ENCODE measurements around the gene UBR7.
"Not testable (repeated sequence)": the region's sequence is repeated elsewhere in the genome, so short reads cannot be mapped to it uniquely, and the experiment has no call there.

UBR7 gene

GRCh38 chr14:93206793-93207467 is at the start of gene UBR7, which contains the start of gene GON7:
Gene UBR7, plus strand, starts transcription at chr14:93207256. Its CDS starts 36 bp downstream, at chr14:93207292.
Gene GON7, minus strand, starts transcription at chr14:93207065. Its CDS starts 28 bp downstream, at chr14:93207037.
- DNase-seq, result peak; percentile 98

DNA sequence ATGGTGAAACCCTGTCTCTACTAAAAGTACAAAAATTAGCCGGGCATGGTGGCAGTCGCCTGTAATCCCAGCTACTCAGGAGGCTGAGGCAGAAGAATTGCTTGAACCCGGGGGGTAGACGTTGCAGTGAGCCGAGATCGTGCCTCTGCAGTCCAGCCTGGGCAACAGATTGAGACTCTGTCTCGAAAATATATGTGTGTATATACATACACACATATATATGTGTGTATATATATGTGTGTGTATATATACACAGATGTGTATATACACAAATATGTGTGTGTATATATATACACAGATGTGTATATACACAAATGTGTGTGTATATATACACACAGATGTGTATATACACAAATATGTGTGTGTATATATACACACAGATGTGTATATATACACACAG is 48.7 kb upstream of the UBR7 start:
- not testable (repeated sequence) for DNase-seq

- DNase-seq, result not testable (repeated sequence)
Observed at GRCh38 chr14:93159625-93160352, 47.3 kb upstream of the UBR7 start.

DNA sequence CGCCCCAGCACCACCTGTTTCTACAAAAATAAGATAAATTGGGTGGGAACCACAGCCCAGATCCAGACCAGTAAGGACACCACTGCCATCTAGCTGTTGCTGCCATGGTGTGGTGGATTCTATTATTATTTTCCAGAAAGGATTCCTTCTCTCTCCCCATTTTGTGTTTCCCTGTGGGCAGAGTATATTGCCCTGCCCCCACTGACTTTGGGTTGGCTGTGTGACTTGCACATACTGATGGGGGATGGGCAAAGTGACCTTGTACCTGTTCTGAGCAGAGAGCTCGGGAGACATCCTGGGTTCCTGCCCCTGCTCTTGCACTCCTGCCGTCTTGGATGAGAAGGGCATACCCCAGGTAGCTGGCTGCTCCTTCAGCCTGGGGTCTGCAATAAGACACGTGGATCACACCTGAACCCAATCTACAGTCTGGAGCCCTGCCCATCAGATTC is 46.7 kb upstream of the UBR7 start:
- DNase-seq, result peak; percentile 78

- DNase-seq, result no peak
Observed at GRCh38 chr14:93161411-93161940, 45.6 kb upstream of the UBR7 start.

DNA sequence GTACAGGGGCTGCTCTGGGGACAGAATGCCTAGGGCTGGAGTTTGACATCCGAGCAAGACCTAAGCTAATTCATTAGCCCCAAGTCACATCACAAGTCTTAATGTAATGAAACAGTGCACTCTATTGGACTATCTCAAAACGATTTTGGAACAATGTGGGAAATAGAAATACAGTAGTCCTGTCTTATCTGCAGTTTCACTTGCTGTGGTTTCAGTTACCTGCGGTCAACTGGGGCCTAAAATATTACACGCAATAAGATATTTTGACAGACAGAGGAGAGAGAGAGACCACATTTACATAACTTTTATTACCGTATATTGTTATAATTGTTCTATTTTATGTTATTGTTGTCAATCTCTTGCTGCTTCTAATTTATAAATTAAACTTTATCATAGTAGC is 43.5 kb upstream of the UBR7 start:
- DNase-seq, result peak; percentile 86

DNA sequence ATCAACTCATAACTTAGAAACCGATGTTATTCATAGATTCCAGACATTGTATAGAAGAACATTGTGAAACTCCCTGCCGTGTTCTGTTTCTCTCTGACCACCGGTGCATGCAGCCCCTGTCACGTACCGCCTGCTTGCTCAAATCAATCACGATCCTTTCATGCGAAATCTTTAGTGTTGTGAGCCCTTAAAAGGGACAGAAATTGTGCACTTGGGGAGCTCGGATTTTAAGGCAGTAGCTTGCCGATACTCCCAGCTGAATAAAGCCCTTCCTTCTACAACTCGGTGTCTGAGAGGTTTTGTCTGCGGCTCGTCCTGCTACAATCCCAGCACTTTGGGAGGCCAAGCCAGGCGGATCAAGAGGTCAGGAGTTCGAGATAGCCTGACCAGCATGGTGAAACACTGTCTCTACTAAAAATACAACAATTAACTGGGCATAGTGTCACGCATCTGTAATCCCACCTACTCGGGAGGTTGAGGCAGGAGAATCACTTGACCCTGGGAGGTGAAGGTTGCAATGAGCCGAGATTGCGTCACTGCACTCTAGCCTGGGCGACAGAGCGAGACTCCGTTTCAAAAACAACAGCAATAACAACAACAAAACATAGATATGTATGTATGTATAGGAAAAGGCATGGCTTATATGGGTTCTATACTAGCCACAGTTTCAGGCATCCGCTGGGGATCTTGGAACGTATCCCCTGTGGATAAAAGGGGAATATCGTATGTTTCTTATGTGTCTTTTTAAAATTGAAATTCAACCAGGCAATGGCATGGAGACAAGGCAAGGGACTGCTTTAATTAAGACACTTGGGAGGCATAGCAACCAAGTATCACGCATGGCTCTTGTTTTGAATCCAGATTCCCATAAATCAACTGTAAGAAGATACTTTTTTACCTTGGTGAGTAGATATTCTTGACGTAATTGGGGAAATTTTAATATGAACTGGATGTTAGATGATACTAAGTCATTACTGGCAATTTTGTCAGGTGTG is 41.5 kb upstream of the UBR7 start:
- not testable (repeated sequence) for DNase-seq

- not testable (repeated sequence) for DNase-seq
Observed at GRCh38 chr14:93168610-93169009, 38.4 kb upstream of the UBR7 start.

GRCh38 chr14:93169619-93170018 is 37.4 kb upstream of the UBR7 start:
- DNase-seq, result not testable (repeated sequence)

DNA sequence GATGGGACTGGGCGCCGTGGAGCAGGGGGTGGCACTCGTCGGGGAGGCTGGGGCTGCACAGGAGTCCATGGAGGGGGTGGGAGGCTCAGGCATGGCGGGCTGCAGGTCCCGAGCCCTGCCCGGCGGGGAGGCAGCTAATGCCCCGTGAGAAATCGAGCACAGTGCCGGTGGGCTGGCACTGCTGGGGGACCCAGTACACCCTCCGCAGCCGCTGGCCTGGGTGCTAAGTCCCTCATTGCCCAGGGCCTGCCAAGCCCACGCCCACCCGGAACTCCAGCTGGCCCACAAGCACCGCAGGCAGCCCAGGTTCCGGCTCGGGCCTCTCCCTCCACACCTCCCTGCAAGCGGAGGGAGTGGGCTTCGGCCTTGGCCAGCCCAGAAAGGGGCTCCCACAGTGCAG is 36.9 kb upstream of the UBR7 start:
- DNase-seq, result not testable (repeated sequence)

DNA sequence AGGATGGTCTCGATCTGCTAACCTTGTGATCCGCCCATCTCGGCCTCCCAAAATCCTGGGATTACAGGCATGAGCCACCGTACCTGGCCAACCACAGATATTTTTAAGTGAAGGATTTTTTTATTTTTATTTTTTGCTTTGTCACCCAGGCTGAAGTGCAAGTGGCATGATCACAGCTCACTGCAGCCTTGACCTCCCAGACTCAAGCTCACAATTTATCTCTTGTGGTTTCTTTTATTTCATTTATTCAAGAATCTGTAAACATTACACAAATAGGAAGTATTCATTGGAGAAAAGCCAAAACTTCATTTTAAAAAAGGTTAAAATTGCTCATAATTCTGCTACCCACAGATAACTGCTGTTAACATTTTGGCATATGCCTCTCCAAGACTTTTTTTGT is 35.7 kb upstream of the UBR7 start:
- no peak for DNase-seq

- DNase-seq, result peak; percentile 25
Observed at GRCh38 chr14:93173943-93174395, 33.1 kb upstream of the UBR7 start.

GRCh38 chr14:93174731-93175130 is 32.3 kb upstream of the UBR7 start:
- not testable (repeated sequence) for DNase-seq

DNA sequence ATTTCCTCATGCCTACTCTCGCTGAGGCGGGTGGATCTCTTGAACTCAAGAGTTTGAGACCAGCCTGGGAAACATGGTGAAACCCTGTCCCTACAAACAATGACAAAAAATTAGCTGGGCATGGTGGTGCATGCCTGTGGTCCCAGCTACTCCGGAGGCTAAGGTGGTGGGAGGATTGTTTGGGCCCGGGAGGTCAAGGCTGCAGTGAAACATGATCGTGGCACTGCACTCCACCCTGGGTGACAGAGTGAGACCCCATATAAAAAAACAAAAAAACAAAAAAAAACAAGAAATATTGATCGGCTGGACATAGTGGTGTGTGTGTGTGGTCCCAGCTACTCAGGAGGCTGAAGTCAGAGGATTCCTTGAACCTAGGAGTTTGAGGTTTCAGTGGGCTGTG is 31.6 kb upstream of the UBR7 start:
- no peak for DNase-seq

- no peak for DNase-seq
Observed at GRCh38 chr14:93183596-93184317, 23.3 kb upstream of the UBR7 start.

GRCh38 chr14:93184391-93185348 is 22.4 kb upstream of the UBR7 start, which contains the start of the genes LYSET and MOAP1:
Gene LYSET, plus strand, starts transcription at chr14:93185317. Its CDS starts 89 bp downstream, at chr14:93185406.
Gene MOAP1, minus strand, starts transcription at chr14:93184897. Its CDS starts 655 bp downstream, at chr14:93184242.
- peak; percentile 75 for DNase-seq

- DNase-seq, result no peak
Observed at GRCh38 chr14:93185349-93185720, 21.7 kb upstream of the UBR7 start.

- DNase-seq, result peak; percentile 31
Observed at GRCh38 chr14:93186466-93186865, 20.6 kb upstream of the UBR7 start.

- no peak for DNase-seq
Observed at GRCh38 chr14:93186956-93187355, 20.1 kb upstream of the UBR7 start.

DNA sequence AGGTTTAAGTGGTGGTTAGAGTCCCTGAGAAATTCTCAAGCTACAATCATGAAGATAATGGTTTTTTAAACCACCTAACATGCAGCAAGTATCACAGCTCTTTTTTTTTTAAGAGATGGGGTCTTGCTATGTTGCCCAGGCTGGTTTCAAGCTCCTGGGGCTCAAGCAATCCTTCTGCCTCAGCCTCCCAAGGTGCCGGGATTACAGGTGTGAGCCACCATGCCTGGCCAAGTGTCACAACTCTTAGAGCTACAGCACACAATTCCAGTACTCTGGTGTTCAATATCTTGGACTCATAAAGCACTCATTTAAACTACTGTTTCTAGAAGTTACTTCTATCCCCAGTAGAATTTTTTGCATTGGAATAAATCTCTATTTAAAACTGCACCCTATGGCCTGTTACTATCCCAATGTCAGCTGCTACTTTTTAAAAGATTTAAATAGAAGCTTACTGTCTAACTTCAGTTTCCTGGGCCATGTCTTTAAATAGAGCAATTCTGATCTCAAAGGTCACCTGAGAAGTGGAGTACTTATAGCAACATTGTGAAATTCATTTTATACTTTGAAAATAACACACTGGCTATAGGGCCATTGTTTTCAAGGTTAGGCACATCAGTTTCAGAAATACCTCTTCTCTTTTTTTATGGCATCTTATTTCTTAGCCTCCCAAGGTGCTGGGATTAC is 11.6 kb upstream of the UBR7 start:
- DNase-seq, result no peak
